HepG2 (cell line): ENCODE measurements around the gene MCRIP2. TPM values are rescaled to one million over a fixed set of nuclear protein-coding genes. Genes with fewer than 3 reads are reported as not detected.

Experiments
- CAMTA2 ChIP-seq: sonication (generic); formaldehyde crosslinking; IDR thresholded peaks from 2 replicates; pipeline ENCODE4 v1.4.0; 2020; ENCODE audit warnings: mild to moderate bottlenecking, missing genetic modification reagents, borderline replicate concordance
- FLYWCH1 ChIP-seq: sonication (generic); formaldehyde crosslinking; IDR thresholded peaks from 2 replicates; pipeline ENCODE4 v1.8.1; 2023; ENCODE audit warnings: mild to moderate bottlenecking, missing genetic modification reagents
- FOXC1 ChIP-seq: sonication (generic); formaldehyde crosslinking; IDR thresholded peaks from 2 replicates; pipeline ENCODE4 v1.8.0; 2022; ENCODE audit warnings: mild to moderate bottlenecking, missing genetic modification reagents, borderline replicate concordance
- FOXP4 ChIP-seq: sonication (generic); formaldehyde crosslinking; IDR thresholded peaks from 2 replicates; pipeline ENCODE4 v1.4.0; 2020; ENCODE audit warnings: missing genetic modification reagents
- IKZF1 ChIP-seq: fragments of 450-650 bp; IDR thresholded peaks from 2 replicates; pipeline ENCODE4 v1.7.1; 2016
- JDP2 ChIP-seq: sonication (generic); formaldehyde crosslinking; IDR thresholded peaks from 2 replicates; pipeline ENCODE4 v1.8.1; 2022; ENCODE audit warnings: missing genetic modification reagents, borderline replicate concordance
- KDM6A ChIP-seq: IDR thresholded peaks from 2 replicates; pipeline ENCODE4 v1.6.1; 2016; ENCODE audit warnings: low read depth
- LBX2 ChIP-seq: sonication (generic); formaldehyde crosslinking; IDR thresholded peaks from 2 replicates; pipeline ENCODE4 v1.5.0; 2020; ENCODE audit warnings: missing genetic modification reagents, mild to moderate bottlenecking, borderline replicate concordance
- MIER2 ChIP-seq: IDR thresholded peaks from 2 replicates; pipeline ENCODE4 v1.6.1; 2016; ENCODE audit warnings: missing biosample characterization, missing genetic modification reagents
- MTF2 ChIP-seq: sonication (generic); formaldehyde crosslinking; IDR thresholded peaks from 2 replicates; pipeline ENCODE4 v1.5.0; 2020; ENCODE audit warnings: missing genetic modification reagents, borderline replicate concordance
- MXD4 ChIP-seq: IDR thresholded peaks from 2 replicates; pipeline ENCODE4 v1.6.1; 2016; ENCODE audit warnings: mild to moderate bottlenecking, missing biosample characterization, missing genetic modification reagents
- NFYB ChIP-seq: sonication (generic); formaldehyde crosslinking; IDR thresholded peaks from 2 replicates; pipeline ENCODE4 v1.4.0; 2020; ENCODE audit warnings: missing genetic modification reagents
- NONO ChIP-seq, 2 experiments: fragments of 450-650 bp in 1 of 2; sonication (generic) in 1 of 2; formaldehyde crosslinking in 1 of 2; IDR thresholded peaks in 1 of 2; conservative IDR thresholded peaks in 1 of 2; 2 replicates each; pipeline versions ENCODE4 v1.6.1 to v1.8.0; 2017 to 2022; ENCODE audit warnings: mild to moderate bottlenecking in 1 of 2, missing genetic modification reagents in 1 of 2, moderate library complexity in 1 of 2
- RAD51 ChIP-seq: fragments of 450-650 bp; IDR thresholded peaks from 2 replicates; pipeline ENCODE4 v1.6.1; 2016; ENCODE audit warnings: borderline replicate concordance
- SOX5 ChIP-seq: IDR thresholded peaks from 2 replicates; pipeline ENCODE4 v1.6.1; 2016; ENCODE audit warnings: borderline replicate concordance
- ZBTB7A ChIP-seq: sonication (generic); formaldehyde crosslinking; IDR thresholded peaks from 2 replicates; pipeline ENCODE4 v1.8.0; 2022; ENCODE audit warnings: mild to moderate bottlenecking, missing genetic modification reagents
- ZFY ChIP-seq: sonication (generic); formaldehyde crosslinking; IDR thresholded peaks from 2 replicates; pipeline ENCODE4 v1.4.0; 2020; ENCODE audit warnings: missing genetic modification reagents
- ZNF234 ChIP-seq: sonication (generic); formaldehyde crosslinking; conservative IDR thresholded peaks from 2 replicates; pipeline ENCODE4 v1.5.1; 2020; ENCODE audit warnings: mild to moderate bottlenecking, missing genetic modification reagents
- ZNF546 ChIP-seq: sonication (generic); formaldehyde crosslinking; conservative IDR thresholded peaks from 2 replicates; pipeline ENCODE4 v1.8.1; 2023; ENCODE audit warnings: mild to moderate bottlenecking, missing genetic modification reagents
- ZNF567 ChIP-seq: sonication (generic); formaldehyde crosslinking; IDR thresholded peaks from 2 replicates; pipeline ENCODE4 v1.8.1; 2023; ENCODE audit warnings: mild to moderate bottlenecking, missing genetic modification reagents, borderline replicate concordance
- ZNF615 ChIP-seq: sonication (generic); formaldehyde crosslinking; IDR thresholded peaks from 2 replicates; pipeline ENCODE4 v1.5.0; 2020; ENCODE audit warnings: mild to moderate bottlenecking, missing genetic modification reagents, borderline replicate concordance
- ZNF773 ChIP-seq: sonication (generic); formaldehyde crosslinking; IDR thresholded peaks from 2 replicates; pipeline ENCODE4 v1.4.0; 2020; ENCODE audit warnings: missing genetic modification reagents, borderline replicate concordance
- ZNF839 ChIP-seq: sonication (generic); formaldehyde crosslinking; IDR thresholded peaks from 2 replicates; pipeline ENCODE4 v1.4.0; 2020; ENCODE audit warnings: missing genetic modification reagents, mild to moderate bottlenecking, borderline replicate concordance
- ZSCAN21 ChIP-seq: sonication (generic); formaldehyde crosslinking; IDR thresholded peaks from 2 replicates; pipeline ENCODE4 v1.8.0; 2022; ENCODE audit warnings: mild to moderate bottlenecking, missing genetic modification reagents, moderate library complexity, borderline replicate concordance
- polyA plus RNA-seq, 8 experiments: library from polyadenylated mRNA; depleted of rRNA in 3 of 8; stranded (reverse) in 7 of 8; unstranded in 1 of 8; fragments of >200 nt; fragmentation: Illumina TruSeq in 4 of 8; extraction: Trizol in 4 of 8; gene quantifications; 2 replicates each; pipeline versions ENCODE4 v1.2.1 to v1.2.3, GENCODE V29; 2011 to 2016; ENCODE audit warnings: low read depth in 4 of 8, missing spikeins in 1 of 8, mixed read lengths in 1 of 8; ENCODE audit not compliant: insufficient read depth in 1 of 8
- total RNA-seq, 5 experiments: library from RNA; depleted of rRNA; stranded (reverse); fragments of >200 nt; fragmentation: Illumina TruSeq; extraction: Trizol; gene quantifications; 2 replicates each; pipeline ENCODE4 v1.2.3, GENCODE V29; 2016; ENCODE audit warnings: low read depth in 1 of 5
- TF ChIP-seq, protein P1 (sequence below): sonication (generic); formaldehyde crosslinking; IDR thresholded peaks from 2 replicates; pipeline ENCODE4 v1.4.0; 2020; ENCODE audit warnings: missing genetic modification reagents
- TF ChIP-seq, protein P2 (sequence below): sonication (generic); formaldehyde crosslinking; IDR thresholded peaks from 2 replicates; pipeline ENCODE4 v1.8.0; 2022; ENCODE audit warnings: missing genetic modification reagents, mild to moderate bottlenecking, inconsistent platforms, borderline replicate concordance

The MCRIP2 gene
- total and polyA plus RNA-seq, 2 of the 13 experiments (the other 11 are each of a cell fraction or from before 2014, with no cell fraction given): 39.6 to 76.7 TPM

- TF ChIP-seq FOXP4 (CRISPR knock-in tag): 0 out of 2 replicates have a peak, but pooled peaks have one; percentile 25
- TF ChIP-seq NFYB (CRISPR knock-in tag): no peak
- TF ChIP-seq ZSCAN21 (CRISPR knock-in tag): no peak
- no peak for TF ChIP-seq MXD4 (CRISPR knock-in tag)
- TF ChIP-seq ZNF773 (CRISPR knock-in tag): 0 out of 2 replicates have a peak, but pooled peaks have one; percentile 34
- no peak for TF ChIP-seq ZNF615
- TF ChIP-seq KDM6A (CRISPR knock-in tag): peak; percentile 57; the same call in 1 of the 2 replicates
- no peak for TF ChIP-seq IKZF1
- no peak for TF ChIP-seq MIER2 (CRISPR knock-in tag)
- TF ChIP-seq MTF2: no peak
- peak; percentile 73 for TF ChIP-seq ZFY (CRISPR knock-in tag)
- TF ChIP-seq, protein P1, sequence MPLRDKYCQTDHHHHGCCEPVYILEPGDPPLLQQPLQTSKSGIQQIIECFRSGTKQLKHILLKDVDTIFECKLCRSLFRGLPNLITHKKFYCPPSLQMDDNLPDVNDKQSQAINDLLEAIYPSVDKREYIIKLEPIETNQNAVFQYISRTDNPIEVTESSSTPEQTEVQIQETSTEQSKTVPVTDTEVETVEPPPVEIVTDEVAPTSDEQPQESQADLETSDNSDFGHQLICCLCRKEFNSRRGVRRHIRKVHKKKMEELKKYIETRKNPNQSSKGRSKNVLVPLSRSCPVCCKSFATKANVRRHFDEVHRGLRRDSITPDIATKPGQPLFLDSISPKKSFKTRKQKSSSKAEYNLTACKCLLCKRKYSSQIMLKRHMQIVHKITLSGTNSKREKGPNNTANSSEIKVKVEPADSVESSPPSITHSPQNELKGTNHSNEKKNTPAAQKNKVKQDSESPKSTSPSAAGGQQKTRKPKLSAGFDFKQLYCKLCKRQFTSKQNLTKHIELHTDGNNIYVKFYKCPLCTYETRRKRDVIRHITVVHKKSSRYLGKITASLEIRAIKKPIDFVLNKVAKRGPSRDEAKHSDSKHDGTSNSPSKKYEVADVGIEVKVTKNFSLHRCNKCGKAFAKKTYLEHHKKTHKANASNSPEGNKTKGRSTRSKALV (CRISPR knock-in tag): peak; percentile 22; the same call in 1 of the 2 replicates
- TF ChIP-seq, protein P2, sequence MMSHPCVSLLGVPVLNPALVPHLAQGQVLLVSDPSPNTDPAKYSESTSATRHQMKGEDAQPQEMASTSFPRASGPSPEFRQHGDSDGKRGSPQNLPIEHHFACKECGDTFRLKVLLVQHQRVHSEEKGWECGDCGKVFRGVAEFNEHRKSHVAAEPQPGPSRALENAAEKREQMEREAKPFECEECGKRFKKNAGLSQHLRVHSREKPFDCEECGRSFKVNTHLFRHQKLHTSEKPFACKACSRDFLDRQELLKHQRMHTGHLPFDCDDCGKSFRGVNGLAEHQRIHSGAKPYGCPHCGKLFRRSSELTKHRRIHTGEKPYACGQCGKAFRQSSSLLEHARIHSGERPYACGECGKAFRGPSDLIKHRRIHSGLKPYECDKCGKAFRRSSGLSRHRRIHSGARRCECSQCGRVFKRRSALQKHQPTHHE (CRISPR knock-in tag): 0 out of 2 replicates have a peak, but pooled peaks have one; percentile 61
- no peak for TF ChIP-seq LBX2 (CRISPR knock-in tag)
- TF ChIP-seq CAMTA2 (CRISPR knock-in tag): 0 out of 2 replicates have a peak, but pooled peaks have one; percentile 68
- peak; percentile 86 for TF ChIP-seq ZBTB7A (CRISPR knock-in tag)
- 0 out of 2 replicates have a peak, but pooled peaks have one; percentile 9 for TF ChIP-seq FOXC1
- TF ChIP-seq ZNF839 (CRISPR knock-in tag): 0 out of 2 replicates have a peak, but pooled peaks have one; percentile 10
- no peak for TF ChIP-seq ZNF567 (CRISPR knock-in tag)
- TF ChIP-seq RAD51: no peak
- no peak for TF ChIP-seq SOX5 (CRISPR knock-in tag)
- no peak for TF ChIP-seq FLYWCH1
- TF ChIP-seq ZNF546 (CRISPR knock-in tag): no peak; the same call in 1 of the 2 replicates
- TF ChIP-seq ZNF234 (CRISPR knock-in tag): no peak
- no peak for TF ChIP-seq NONO (IDR thresholded peaks at IDR 0.05)
- TF ChIP-seq NONO (CRISPR knock-in tag; conservative IDR thresholded peaks at IDR 0.05): peak; percentile 54; the same call in 1 of the 2 replicates
- no peak for TF ChIP-seq JDP2 (CRISPR knock-in tag)
Measured at GRCh38 chr16:630249-630814, 11.3 kb upstream of the MCRIP2 start (continued).
